Measurements from ENCODE around the gene TMEM94. TPM values are rescaled to one million over a fixed set of nuclear protein-coding genes. Genes with fewer than 3 reads are reported as not detected.

TMEM94 gene
- total RNA-seq, 1 experiment from 2014 or later = 67.0 TPM

DNA sequence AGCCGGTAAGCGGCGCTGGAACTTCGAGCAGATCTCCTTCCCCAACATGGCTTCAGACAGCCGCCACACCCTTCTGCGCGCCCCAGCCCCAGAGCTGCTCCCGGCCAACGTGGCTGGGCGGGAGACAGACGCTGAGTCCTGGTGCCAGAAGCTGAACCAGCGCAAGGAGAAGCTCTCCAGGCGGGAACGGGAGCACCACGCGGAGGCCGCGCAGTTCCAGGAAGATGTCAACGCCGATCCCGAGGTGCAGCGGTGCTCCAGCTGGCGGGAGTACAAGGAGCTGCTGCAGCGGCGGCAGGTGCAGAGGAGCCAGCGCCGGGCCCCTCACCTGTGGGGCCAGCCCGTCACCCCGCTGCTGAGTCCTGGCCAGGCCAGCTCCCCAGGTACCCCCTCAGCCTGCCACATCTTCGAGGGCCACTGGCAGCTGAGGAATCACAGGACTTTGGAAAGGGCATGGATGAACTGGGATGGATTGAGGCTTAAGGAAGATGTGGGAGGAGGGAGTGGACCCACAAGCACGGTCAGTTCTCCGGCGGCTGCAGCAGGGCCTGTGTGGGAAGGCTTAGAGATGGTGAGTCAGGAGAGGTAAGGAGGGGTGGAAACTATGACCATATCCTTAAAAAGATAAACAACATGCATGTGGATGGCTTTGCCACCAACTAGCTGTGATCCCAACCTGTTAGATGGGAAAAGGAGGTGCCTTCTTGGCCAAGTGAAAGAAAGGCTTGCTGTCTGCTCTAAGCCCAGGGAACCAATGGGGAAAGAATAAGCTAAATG lies 65.7 kb downstream of the TMEM94 start:
- Histone ChIP-seq H3K9me3 (ENCODE audit: low read depth, low read length, poor library complexity, severe bottlenecking) (no peaks in the 10 kb centered on the region), H3K27ac (ENCODE audit: low read depth, low read length, poor library complexity, severe bottlenecking) (no peak overlapping the region), H3K27me3 (replicated peaks; ENCODE audit: insufficient read depth, low read depth, low read length, poor library complexity) (no peaks in the 10 kb centered on the region), H3K36me3 (ENCODE audit: insufficient read depth, low read length, poor library complexity, severe bottlenecking) (peaks cover 11% of the 10 kb centered on the region), H3K4me1 (ENCODE audit: insufficient read depth, low read length, poor library complexity, severe bottlenecking) (peaks cover 12% of the 10 kb centered on the region), H3K4me3 (ENCODE audit: low read depth, low read length, poor library complexity, severe bottlenecking) (no peak overlapping the region)
- intact Hi-C loops (cut with micrococcal nuclease; ENCODE audit: unreplicated experiment) = no loop called here
- ChIA-PET POLR2A (ENCODE audit: low non-redundant PET) (no interaction called here), CTCF (no interaction called here)
- TF ChIP-seq CTCF (conservative IDR thresholded peaks at IDR 0.05; ENCODE audit: low read depth, low read length) (no peak), EZH2 (IDR thresholded peaks at IDR 0.05; ENCODE audit: borderline replicate concordance, low read depth, low read length, poor library complexity, severe bottlenecking) (no peak)
- DNase-seq (ENCODE audit: low spot score) = no peak
- BruUV-seq (replicated peaks) = no TSS peak

- H3K9me3 ChIP-seq (ENCODE audit: low read depth, low read length, poor library complexity, severe bottlenecking) = no peaks in the 10 kb centered on the region
- no peak overlapping the region for H3K4me3 ChIP-seq (ENCODE audit: low read depth, low read length, poor library complexity, severe bottlenecking)
- peaks cover 12% of the 10 kb centered on the region for H3K4me1 ChIP-seq (ENCODE audit: insufficient read depth, low read length, poor library complexity, severe bottlenecking)
- CTCF ChIA-PET = no interaction called here
- no TSS peak for BruUV-seq (replicated peaks)
- TF ChIP-seq EZH2 (IDR thresholded peaks at IDR 0.05; ENCODE audit: borderline replicate concordance, low read depth, low read length, poor library complexity, severe bottlenecking) (no peak), CTCF (conservative IDR thresholded peaks at IDR 0.05; ENCODE audit: low read depth, low read length) (no peak)
- POLR2A ChIA-PET (ENCODE audit: low non-redundant PET) = no interaction called here
- H3K27ac ChIP-seq (ENCODE audit: low read depth, low read length, poor library complexity, severe bottlenecking) = no peak overlapping the region
- peaks cover 11% of the 10 kb centered on the region for H3K36me3 ChIP-seq (ENCODE audit: insufficient read depth, low read length, poor library complexity, severe bottlenecking)
- H3K27me3 ChIP-seq (replicated peaks; ENCODE audit: insufficient read depth, low read depth, low read length, poor library complexity) = no peaks in the 10 kb centered on the region
- DNase-seq (ENCODE audit: low spot score) = no peak
- intact Hi-C loops (cut with micrococcal nuclease; ENCODE audit: unreplicated experiment) = no loop called here
Measured at GRCh38 chr17:75523647-75524046, 67.2 kb downstream of the TMEM94 start.

- ChIA-PET POLR2A (ENCODE audit: low non-redundant PET) (interaction anchor here (0.6 to 0.7 kb wide), 2 partner anchors 68 to 455 kb away, joined by 4 to 15 read pairs; partner anchors contain the start of gene TMEM94), CTCF (interaction anchor here (0.6 to 1.2 kb wide), 4 partner anchors 8 to 597 kb away, joined by 3 to 12 read pairs (median 6); partner anchors contain the start of gene TSEN54)
- intact Hi-C loops (cut with micrococcal nuclease; ENCODE audit: unreplicated experiment) = no loop called here
- no peaks in the 10 kb centered on the region for H3K27me3 ChIP-seq (replicated peaks; ENCODE audit: insufficient read depth, low read depth, low read length, poor library complexity)
- peaks cover 11% of the 10 kb centered on the region for H3K36me3 ChIP-seq (ENCODE audit: insufficient read depth, low read length, poor library complexity, severe bottlenecking)
- no peak overlapping the region for H3K27ac ChIP-seq (ENCODE audit: low read depth, low read length, poor library complexity, severe bottlenecking)
- no peak for DNase-seq (ENCODE audit: low spot score)
- TF ChIP-seq CTCF (conservative IDR thresholded peaks at IDR 0.05; ENCODE audit: low read depth, low read length) (no peak), EZH2 (IDR thresholded peaks at IDR 0.05; ENCODE audit: borderline replicate concordance, low read depth, low read length, poor library complexity, severe bottlenecking) (no peak)
- no TSS peak for BruUV-seq (replicated peaks)
- H3K4me1 ChIP-seq (ENCODE audit: insufficient read depth, low read length, poor library complexity, severe bottlenecking) = peaks cover 12% of the 10 kb centered on the region
- H3K4me3 ChIP-seq (ENCODE audit: low read depth, low read length, poor library complexity, severe bottlenecking) = peak overlapping the region; percentile 83
- no peaks in the 10 kb centered on the region for H3K9me3 ChIP-seq (ENCODE audit: low read depth, low read length, poor library complexity, severe bottlenecking)
Measured at GRCh38 chr17:75524269-75524969, 68.0 kb downstream of the TMEM94 start.

All from A673 (cell line).